ENCODE data around the gene GDF11.

GDF11 gene

GRCh38 chr12:55797550-55797949 lies 54.6 kb downstream of the GDF11 start:
- no peak for DNase-seq
